A204.1 (cell line): ENCODE measurements around the gene TKFC.
"Not testable (repeated sequence)": the region's sequence is repeated elsewhere in the genome, so short reads cannot be mapped to it uniquely, and the experiment has no call there.

ENCODE experiments used
- FAIRE-seq: peaks from 2 replicates; lab custom pipeline; 2012; peaks lifted over from hg19 to GRCh38; lab: Jason Lieb, UNC

Gene TKFC

DNA sequence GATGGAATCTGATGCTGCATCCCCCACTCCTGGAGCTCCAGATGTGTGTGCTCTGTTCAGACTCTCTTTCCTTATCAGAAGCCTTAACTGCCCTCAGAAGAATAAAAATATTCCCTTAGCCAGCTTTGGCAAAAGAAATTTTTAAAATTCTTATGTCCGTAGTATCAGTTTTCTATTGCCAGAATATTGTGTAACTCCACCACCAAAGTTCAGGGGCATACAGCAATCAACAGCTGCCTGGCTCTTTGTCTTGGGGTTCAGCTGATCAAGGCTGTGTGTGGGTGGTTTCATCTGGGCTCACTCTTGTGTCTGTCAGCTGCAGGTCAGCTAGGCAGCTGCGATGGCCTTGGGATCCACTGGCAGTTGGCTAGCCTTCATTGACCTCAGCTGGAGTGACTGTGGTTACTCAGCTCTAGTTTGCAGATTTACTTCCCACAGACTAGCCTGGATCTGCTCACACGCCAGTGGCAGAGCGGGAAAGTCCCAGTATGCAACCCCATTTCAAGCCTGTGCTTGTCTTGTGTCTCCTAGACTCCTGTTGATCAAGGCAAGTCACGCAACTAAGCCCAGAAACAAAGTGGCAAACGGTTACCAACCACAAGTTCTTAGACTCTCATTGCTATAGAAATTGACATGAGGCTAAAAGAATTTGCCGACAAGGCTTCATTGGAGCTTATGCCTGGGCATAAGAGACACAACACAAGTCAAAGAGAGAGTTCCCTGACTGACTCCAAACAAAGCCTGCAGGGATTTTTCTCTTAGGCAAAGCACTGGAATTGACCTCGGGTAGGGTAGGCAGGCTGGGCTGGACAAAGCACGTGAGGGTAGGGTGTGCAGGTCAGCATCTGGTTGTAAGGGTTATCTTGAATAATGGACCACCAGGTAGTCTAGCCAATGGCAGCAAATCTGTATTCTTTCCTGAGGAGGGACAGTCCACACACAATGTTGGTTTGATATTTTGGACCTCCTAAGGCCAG lies 36.6 kb downstream of the TKFC start:
- FAIRE-seq = no peak

DNA sequence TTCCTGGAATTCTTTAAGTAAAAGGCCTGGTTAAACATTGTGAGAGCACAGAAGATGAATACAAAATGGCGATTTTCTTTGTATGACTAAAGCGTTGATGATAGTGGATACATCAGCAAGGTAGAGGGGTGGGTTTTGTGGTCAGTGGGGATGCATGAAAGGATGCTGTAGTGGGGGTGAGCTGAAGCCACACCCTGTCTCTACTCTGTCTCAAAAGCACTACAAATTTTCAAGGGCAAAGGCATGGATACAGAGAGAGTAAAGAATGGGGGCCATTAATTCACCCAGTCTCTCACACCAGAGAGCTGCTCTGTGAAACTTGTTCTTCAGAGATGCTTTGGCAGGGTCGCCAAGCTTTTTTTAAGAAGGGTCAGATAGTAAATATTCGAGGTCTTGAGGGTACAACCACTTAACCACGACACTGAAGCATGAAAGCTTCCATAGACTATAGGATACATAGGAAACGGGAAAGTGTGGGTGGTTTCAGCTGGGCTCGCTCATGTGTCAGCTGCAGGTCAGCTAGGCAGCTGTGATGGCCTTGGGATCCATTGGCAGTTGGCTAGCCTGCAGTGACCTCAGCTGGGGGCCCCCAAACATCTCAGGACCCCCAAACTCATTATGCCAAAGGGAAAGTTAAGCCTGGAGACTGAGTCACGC lies 37.4 kb downstream of the TKFC start:
- no peak for FAIRE-seq

DNA sequence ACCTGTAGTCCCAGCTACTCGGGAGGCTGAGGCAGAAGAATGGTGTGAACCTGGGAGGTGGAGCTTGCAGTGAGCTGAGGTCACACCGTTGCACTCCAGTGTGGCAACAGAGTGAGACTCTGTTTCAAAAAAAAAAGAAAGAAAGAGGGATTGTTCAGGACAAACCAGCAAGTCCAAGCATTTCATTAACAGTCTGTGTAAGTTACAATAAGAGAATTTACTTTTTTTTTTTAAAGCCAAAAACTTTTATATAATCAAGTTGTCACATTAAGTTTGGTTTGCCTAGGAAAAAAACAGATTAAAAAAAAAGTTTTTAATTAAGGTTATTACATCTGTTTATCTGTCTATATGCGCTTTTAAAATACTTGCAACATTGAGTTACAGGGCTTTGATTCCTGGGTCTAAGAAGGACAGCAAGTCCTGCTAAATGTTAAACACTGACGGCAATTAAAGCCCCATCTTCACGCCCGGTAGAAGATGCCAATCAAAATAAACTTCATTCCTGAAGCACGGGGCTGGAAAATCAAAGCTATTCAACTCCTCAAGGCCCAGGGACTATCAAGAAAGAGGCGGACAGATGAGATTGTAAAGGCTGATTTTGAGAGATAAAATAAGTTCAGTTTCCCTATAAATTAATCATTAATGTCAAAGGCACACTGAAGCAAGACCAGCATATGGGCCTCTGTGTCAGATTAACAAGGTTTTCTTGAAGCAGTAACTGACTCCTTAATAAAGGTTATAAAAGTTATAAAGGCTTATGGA lies 39.8 kb downstream of the TKFC start:
- no peak for FAIRE-seq

DNA sequence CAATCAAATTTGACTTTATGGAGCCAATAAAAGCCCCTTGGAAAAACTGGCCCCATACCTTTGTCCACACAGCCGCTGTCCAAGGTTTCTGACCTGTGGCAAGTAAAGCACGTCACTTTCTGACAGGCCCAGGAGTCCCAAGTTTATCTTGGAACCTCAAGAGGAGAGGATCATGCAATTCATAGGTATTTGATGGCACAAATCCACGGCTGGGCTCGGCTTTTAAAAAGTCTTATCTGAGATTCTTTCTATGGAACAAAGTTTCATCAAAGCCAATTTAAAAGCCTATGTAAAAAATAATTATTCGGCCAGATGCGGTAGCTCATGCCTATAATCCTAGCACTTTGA lies 42.7 kb downstream of the TKFC start:
- no peak for FAIRE-seq

DNA sequence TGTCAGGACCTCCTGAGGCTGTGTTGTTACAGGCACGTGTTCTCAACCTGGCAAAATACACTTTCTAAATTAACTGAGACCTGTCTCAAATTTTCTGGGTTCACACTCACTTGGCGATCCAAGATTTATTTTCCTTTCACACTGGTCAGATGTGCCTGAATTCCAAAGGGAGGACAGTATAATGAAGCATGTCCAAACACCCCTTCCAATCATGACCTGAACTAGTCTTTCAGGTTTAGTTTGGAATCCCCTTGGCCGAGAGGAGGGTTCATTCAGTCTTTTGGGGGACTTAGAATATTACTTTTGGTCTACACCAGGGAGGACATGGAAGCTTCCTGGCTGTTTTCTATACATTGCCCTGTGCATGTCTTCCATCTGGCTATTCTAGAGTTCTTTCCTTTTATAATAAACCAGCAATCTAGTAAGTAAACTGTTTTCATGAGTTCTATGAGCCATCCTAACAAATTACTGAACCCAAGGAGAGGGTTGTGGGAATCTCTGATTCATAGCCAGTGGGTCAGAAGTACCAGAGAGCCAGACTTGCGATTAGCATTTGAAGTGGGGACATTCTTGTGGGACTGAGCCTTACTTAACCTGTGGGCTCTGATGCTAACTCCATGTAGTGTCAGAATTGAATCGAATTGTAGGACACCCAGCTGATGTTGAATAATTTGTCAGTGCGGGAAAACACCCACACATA lies 44.6 kb downstream of the TKFC start:
- no peak for FAIRE-seq

DNA sequence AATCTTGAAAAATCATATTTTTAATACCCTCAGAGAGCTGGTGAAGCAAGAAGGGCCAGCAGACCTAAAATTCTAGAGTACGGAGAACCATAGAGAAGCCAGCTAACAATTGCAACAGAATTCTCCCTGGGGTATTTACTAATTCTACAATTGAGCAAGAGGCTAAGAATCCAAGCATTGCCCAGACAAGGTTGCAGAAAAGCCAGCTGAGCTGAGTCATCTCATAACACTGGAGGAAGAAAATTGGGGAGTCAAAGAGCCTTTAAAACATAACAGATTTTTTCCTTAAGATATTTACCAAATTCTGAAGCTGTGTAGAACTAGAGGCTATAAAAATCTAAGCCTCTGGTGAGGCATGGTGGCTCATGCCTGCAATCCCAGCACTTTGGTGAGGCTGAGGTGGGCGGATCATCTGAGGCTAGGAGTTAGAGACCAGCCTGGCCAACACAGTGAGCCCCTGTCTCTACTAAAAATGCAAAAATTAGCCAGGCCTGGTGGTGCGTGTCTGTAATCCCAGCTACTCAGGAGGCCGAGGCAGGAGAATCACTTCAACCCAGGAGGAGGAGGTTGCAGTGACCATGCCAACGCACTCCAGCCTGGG lies 45.8 kb downstream of the TKFC start:
- no peak for FAIRE-seq

DNA sequence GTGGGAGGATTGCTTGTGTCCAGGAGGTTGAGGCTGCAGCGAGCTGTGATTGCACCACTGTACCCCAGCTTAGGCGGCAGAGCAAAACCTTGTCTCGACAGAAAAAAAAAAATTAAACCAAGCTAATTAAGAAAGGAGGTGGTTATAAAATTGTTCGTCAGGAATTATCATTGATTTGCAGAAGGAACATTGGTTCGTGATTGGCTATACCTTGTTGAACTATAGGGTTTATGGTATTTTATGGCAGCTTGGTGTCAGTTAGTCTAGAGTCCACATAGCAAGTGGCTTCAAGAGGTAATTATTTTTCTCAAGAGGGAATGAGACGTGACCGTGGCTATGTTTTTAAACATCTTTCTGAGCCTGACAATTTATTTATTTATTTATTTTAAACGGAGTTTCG lies 47.9 kb downstream of the TKFC start:
- FAIRE-seq = no peak

DNA sequence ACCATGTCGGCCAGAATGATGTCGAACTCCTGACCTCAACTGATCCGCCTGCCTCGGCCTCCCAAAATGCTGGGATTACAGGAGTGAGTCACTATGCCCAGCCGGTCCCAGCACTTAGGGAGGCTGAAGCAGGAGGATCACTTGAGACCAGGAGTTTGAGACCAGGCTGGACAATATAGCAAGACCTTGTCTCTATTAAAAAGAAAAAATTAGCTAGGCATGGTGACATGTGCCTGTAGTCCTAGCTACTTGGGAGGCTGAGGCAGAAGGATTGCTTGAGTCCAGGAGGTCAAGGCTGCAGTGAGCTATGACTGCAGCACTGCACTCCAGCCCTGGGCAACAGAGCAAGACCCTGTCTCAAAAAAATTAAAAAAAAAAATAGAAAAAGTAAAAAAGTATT lies 50.8 kb downstream of the TKFC start:
- not testable (repeated sequence) for FAIRE-seq

DNA sequence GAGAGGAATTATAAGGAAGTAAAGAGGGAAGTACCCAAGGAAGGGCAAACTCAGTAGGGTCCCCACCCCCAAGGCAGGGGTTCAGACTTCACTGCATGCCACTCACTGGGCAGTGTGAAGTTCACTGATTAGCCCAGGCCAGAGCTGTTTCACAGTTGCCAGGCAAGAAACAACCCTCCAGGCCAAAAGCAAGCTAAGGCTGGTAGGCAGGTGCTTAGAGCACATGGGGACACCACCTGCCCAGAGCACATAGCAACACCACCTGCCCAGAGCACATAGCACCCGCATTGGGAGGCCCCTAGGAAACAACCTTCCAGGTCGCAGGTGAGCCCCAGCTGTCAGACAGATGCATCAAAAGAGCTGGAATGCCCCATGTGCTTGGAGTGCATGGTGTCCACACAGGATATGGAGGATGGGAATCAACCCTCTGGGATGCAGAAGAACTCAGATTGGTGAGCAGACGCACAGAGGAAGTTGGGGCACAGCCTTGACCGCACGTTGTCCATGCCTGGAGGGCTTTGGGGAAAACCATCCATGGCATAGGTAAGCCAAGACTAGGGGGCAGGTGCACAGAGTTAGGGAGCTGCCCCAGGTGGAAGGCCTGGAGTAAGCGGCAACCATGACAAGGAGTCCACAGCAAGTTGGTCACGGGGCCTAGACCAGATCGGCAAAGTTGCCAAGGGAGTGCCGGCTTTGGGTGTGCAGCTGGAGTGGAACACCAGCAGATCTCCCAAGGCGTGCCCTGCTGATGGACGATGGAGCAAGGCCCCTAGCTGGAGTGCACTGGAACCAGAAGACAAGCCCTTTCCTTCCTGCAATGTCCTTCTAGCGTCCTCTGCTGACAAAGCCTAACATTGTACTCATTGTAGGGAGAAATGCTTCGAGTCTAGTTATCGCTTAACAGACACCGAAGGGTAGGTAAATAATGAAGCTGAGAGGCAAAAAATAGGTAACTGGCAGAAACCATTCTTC lies 51.5 kb downstream of the TKFC start:
- FAIRE-seq = no peak

DNA sequence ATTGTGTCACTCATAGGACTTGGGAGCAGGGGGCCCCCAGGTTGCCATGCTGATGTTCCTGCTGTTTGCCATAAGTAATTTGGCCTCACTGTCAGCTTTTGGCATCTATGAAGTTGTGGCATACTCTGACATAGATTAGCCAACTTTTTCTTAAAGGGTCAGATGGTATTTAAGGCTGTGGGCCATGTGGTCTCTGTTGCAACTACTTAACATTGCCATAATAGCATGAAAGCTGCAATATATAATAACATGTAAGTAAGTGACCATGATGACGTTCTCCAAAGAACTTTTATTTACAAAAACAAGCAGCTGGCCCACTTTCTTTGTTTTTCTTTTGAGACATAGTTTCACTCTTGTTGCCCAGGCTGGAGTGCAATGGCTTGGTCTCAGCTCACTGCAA lies 57.1 kb downstream of the TKFC start:
- no peak for FAIRE-seq

DNA sequence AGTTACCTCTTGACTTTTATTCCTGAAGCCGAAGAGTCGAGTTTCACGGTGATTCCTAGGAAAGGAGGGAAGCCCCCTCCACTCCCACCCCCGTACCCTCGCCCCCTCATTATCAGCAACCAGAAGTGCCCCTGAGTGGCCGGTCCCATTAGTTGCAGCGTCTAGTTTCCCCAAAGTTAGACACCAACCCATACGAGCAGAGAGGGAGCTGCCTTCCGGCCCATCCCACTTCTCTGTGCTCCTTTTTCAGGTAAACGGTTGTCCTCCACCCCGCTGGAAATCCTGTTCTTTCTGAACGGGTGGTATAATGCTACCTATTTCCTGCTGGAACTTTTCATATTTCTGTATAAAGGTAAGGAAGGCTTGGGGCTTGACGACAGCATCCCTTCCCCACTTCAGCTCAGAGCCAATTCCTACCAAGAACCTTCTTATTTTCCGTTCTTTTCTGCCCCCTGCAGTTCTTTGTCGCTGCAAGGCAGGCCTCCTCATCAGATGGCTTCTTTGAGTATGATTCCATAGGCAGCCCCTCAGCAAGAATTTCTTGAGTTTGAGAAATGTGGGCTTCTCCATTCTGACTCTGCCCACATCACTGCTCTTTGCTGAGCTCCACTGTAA lies 60.1 kb downstream of the TKFC start:
- no peak for FAIRE-seq
